NT2/D1 (cell line): ENCODE data around the gene WASL.
A peak's percentile ranks its signal among the peaks of the same experiment; 100 is the strongest.
"Not testable (repeated sequence)": the region's sequence is repeated elsewhere in the genome, so short reads cannot be mapped to it uniquely, and the experiment has no call there.

ENCODE experiments used
- DNase-seq: peaks from one replicate; pipeline ENCODE4 v3.0.0-alpha.2; 2011; ENCODE audit warnings: low read depth, low spot score
- H3K27me3 ChIP-seq: 2 replicates; pipeline ENCODE4 v1.6.0; 2011; ENCODE audit warnings: mild to moderate bottlenecking; ENCODE audit not compliant: insufficient read length, insufficient read depth
- H3K36me3 ChIP-seq: 2 replicates; pipeline ENCODE4 v1.6.1; 2011; ENCODE audit warnings: mild to moderate bottlenecking, low read length, mixed read lengths; ENCODE audit not compliant: insufficient read depth, insufficient read length
- H3K4me1 ChIP-seq: 2 replicates; pipeline ENCODE4 v1.5.1; 2011; ENCODE audit not compliant: insufficient read depth, insufficient read length
- H3K4me3 ChIP-seq: 2 replicates; pipeline ENCODE4 v1.5.1; 2011; ENCODE audit warnings: low read depth; ENCODE audit not compliant: insufficient read length
- H3K9ac ChIP-seq: 2 replicates; pipeline ENCODE4 v1.6.0; 2011; ENCODE audit warnings: low read depth; ENCODE audit not compliant: insufficient read length
- H3K9me3 ChIP-seq: 2 replicates; pipeline ENCODE4 v1.5.1; 2011; ENCODE audit warnings: mild to moderate bottlenecking, low read length; ENCODE audit not compliant: insufficient read depth
- SUZ12 ChIP-seq: IDR thresholded peaks from 2 replicates; pipeline ENCODE4 v1.6.1; 2011; ENCODE audit not compliant: insufficient read length, insufficient read depth; ENCODE audit errors: extremely low read depth
- YY1 ChIP-seq: IDR thresholded peaks from 2 replicates; pipeline ENCODE4 v1.6.1; 2011; ENCODE audit not compliant: insufficient read length, insufficient read depth
- ZNF274 ChIP-seq: IDR thresholded peaks from 2 replicates; pipeline ENCODE4 v1.6.1; 2011; ENCODE audit warnings: mild to moderate bottlenecking, low read depth, low read length

The WASL gene

GRCh38 chr7:123748734-123749536, at the start of gene WASL:
WASL (minus strand) TSS chr7:123749003; CDS start chr7:123748734, 269 bp downstream.
- DNase-seq = peak; percentile 86
- peak within 1 kb of the TSS; percentile 86 for H3K4me3 ChIP-seq
- no peaks in the 10 kb centered on the region for H3K9me3 ChIP-seq
- H3K4me1 ChIP-seq = no peaks in the 10 kb centered on the region
- H3K27me3 ChIP-seq = no peaks in the 10 kb centered on the region
- H3K9ac ChIP-seq = peak within 1 kb of the TSS; percentile 99
- TF ChIP-seq YY1 (peak; percentile 55), ZNF274 (no peak)
- no peaks in the 10 kb centered on the region for H3K36me3 ChIP-seq

DNA sequence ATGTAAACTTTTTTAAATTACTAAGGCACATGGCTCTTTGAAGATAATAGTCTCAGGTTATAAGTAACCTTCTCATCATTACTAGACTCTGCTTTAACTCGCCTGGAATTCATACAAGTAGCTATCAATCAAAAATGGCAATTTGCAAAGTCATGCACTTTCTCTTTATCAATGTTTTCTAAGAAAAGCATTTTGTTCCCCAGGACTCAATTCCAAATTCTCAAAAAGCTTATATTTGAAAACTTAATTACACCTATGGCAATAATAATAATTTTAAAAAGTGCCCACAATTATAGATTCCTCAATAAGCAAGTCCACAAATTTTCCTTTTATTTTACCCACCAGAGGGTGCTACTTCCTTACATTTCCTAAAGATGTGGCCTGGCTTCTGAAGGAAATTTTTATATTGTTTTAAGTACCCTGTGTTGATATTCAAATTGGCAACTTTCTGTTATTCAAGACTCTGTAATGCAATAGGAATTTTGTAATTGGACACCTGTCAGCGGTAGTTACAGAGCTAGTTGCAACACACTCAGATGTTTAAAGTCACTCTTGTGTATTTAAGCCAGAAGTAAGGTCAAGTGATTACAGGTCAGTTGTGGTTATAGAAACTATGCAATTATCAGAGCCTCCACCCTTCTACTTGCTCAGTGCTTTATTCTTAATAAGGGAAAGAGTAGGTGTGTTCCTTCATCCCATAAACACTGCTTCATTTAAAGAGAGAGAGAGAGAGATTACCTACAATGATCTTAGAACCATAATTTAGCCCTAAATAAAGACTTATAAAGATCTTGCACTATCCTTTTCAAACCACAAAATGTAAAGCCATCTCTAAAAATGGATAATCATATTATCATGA, 49.1 kb upstream of the WASL start:
- no peak for TF ChIP-seq SUZ12
- peaks cover 8% of the 10 kb centered on the region; the same call in 1 of the 2 replicates for H3K9me3 ChIP-seq
- no peak overlapping the region for H3K4me3 ChIP-seq
- H3K27me3 ChIP-seq = no peaks in the 10 kb centered on the region
- no peaks in the 10 kb centered on the region for H3K36me3 ChIP-seq
- DNase-seq = peak; percentile 30
- no peak overlapping the region for H3K9ac ChIP-seq
- H3K4me1 ChIP-seq = no peaks in the 10 kb centered on the region

DNA sequence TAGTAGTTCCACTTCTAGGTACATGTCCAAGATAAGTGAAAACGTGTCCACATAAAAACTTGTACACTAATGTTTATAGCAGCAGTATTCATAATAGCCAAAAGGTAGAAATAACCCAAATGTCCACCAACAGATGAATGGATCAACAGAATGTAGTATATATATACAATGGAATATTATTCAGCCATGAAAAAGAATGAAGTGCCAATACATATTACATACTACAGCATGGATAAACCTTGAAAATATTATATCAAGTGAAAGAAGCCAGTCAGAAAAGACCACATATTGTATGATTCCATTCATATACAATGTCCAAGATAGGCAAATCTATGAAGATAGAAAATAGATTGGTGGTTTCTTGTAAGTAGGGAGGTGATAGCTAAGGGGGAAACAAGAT, 47.8 kb upstream of the WASL start:
- DNase-seq = no peak
- Histone ChIP-seq H3K4me1 (no peaks in the 10 kb centered on the region), H3K4me3 (no peak overlapping the region), H3K9ac (no peak overlapping the region), H3K27me3 (no peaks in the 10 kb centered on the region), H3K36me3 (no peaks in the 10 kb centered on the region), H3K9me3 (peaks cover 8% of the 10 kb centered on the region; the same call in 1 of the 2 replicates)
- TF ChIP-seq SUZ12 = no peak
- no peak for TF ChIP-seq YY1
- TF ChIP-seq ZNF274 = no peak

DNA sequence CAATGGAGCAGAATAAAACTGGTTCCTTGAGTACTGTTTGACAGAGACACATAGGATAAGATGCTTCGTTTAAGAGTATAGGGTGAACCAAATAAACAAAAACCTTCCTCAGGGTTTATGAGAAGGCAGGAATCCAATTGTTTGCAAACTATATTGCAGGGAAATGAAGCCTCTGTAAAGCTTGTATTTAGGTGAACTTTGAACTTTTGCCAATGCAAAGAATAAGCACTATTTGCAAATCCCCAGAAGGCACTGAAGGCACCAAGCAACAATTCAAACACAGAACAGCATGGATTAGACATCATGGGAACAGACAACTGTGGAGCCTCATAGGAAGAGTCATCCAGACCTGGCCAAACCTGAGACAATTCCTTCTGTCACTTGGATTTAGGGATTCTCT, 47.1 kb upstream of the WASL start:
- Histone ChIP-seq H3K27me3 (no peaks in the 10 kb centered on the region), H3K4me1 (no peaks in the 10 kb centered on the region), H3K9me3 (peaks cover 8% of the 10 kb centered on the region; the same call in 1 of the 2 replicates), H3K9ac (no peak overlapping the region), H3K36me3 (no peaks in the 10 kb centered on the region), H3K4me3 (no peak overlapping the region)
- TF ChIP-seq YY1 (no peak), ZNF274 (no peak), SUZ12 (no peak)
- no peak for DNase-seq

DNA sequence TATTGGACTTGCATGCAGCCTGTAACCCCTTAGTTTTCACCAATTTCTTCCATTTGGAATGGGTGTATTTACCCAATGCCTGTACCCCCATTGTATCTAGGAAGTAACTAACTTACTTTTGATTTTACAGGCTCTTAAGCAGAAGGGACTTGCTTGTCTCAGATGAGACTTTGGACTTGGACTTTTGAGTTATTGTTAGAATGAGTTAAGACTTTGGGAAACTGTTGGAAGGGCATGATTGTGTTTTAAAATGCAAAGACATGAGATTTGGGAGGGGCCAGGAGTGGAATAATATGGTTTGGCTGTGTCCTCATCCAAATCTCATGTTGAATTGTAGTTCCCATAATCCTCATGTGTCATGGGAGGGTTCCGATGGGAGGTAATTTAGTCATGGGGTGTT, 46.3 kb upstream of the WASL start:
- H3K9ac ChIP-seq, H3K36me3 ChIP-seq, H3K9me3 ChIP-seq, H3K4me3 ChIP-seq, H3K27me3 ChIP-seq, DNase-seq, H3K4me1 ChIP-seq: not testable (repeated sequence)

GRCh38 chr7:123792547-123792946, 43.7 kb upstream of the WASL start:
- Histone ChIP-seq H3K4me1 (no peaks in the 10 kb centered on the region), H3K4me3 (no peak overlapping the region), H3K36me3 (no peaks in the 10 kb centered on the region), H3K9ac (no peak overlapping the region), H3K27me3 (no peaks in the 10 kb centered on the region), H3K9me3 (peaks cover 8% of the 10 kb centered on the region; the same call in 1 of the 2 replicates)
- no peak for DNase-seq
- TF ChIP-seq ZNF274 (no peak), SUZ12 (no peak), YY1 (no peak)

- Histone ChIP-seq H3K27me3 (no peaks in the 10 kb centered on the region), H3K9me3 (peaks cover 8% of the 10 kb centered on the region; the same call in 1 of the 2 replicates), H3K4me1 (no peaks in the 10 kb centered on the region), H3K36me3 (no peaks in the 10 kb centered on the region), H3K4me3 (no peak overlapping the region), H3K9ac (no peak overlapping the region)
- TF ChIP-seq ZNF274 = no peak
- no peak for DNase-seq
Observed at GRCh38 chr7:123791001-123791400, 42.2 kb upstream of the WASL start.
